Eye (tissue), 1 donor: ENCODE results near the gene ADARB1.
A peak's percentile ranks its signal among the peaks of the same experiment; 100 is the strongest.

ENCODE experiments used
- DNase-seq: peaks from one replicate; pipeline ENCODE4 v3.0.0-alpha.2; 2015

Gene ADARB1

GRCh38 chr21:45236481-45236880 is 162.1 kb downstream of the ADARB1 start:
- DNase-seq, result no peak

- no peak for DNase-seq
Measured at GRCh38 chr21:45237401-45237800, 163.0 kb downstream of the ADARB1 start.

DNA sequence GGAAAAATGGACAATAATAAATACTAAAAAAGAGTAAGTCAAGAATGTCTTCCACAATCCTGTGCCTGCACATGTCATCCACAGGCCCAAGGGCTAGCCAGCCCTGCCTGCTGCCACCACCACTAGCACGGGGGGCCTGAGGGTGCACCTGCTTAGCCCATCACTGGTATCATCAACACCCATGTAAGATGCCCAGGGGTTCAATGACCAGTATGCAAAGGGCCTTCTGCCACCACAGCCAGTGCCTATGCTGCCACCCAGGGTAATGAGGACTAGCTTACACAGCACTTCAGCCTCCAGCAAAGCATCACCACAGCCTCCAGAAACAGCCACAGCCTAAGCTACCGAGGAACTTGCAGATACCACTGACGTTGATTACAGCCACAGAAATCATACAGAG is 167.0 kb downstream of the ADARB1 start:
- DNase-seq, result no peak

- DNase-seq, result no peak
Measured at GRCh38 chr21:45243603-45244002, 169.2 kb downstream of the ADARB1 start.

DNA sequence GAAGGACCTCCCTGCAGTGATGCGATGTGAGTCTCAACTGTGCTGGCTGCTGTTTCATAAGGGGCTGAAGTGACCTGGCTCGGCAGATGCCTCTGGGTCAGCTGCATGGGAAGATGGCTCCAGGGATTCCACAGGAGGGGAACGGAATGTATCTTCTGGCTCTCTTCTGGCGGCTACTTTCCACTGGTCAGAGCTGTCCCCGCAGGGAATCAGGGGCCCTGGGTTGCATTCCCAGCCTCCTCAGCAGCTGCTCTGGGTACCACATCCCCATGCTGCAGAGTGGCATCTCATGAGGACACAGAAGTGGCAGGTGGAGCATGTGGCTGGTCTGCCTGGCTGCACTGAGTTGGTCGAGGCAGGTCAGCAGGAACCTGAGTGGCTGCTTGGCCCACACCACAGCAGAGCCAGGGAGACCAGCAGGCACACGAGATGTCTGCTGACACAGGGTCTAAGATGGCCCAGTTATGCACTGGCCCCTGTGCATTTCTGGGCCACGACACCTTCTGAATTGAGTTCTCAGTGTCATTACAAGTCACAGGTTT is 170.5 kb downstream of the ADARB1 start:
- DNase-seq, result no peak

GRCh38 chr21:45246386-45247320 is 172.3 kb downstream of the ADARB1 start:
- no peak for DNase-seq

- no peak for DNase-seq
Measured at GRCh38 chr21:45248301-45248892, 174.0 kb downstream of the ADARB1 start.

GRCh38 chr21:45248893-45249381 is 174.6 kb downstream of the ADARB1 start:
- peak; percentile 73 for DNase-seq

DNA sequence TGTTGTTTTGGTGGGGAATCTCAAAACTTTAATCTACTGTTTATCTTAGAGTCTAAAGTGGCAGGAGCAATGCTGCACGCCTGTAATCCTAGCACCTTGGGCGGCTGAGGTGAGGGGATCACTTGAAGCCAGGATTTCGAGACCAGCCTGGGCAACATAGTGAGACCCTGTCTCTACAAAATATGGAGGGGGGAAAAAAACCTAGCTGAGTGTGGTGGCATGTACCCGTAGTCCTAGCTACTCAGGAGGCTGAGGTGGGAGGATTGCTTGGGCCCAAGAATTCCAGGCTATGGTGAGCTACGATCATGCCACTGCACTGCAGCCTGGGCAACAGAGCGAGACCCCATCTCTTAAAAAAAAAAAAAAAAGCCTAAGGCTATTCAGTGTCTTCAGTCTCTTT is 175.2 kb downstream of the ADARB1 start:
- DNase-seq, result no peak

GRCh38 chr21:45250272-45250671 is 175.9 kb downstream of the ADARB1 start:
- DNase-seq, result no peak

GRCh38 chr21:45250914-45251634 is 176.7 kb downstream of the ADARB1 start:
- no peak for DNase-seq

DNA sequence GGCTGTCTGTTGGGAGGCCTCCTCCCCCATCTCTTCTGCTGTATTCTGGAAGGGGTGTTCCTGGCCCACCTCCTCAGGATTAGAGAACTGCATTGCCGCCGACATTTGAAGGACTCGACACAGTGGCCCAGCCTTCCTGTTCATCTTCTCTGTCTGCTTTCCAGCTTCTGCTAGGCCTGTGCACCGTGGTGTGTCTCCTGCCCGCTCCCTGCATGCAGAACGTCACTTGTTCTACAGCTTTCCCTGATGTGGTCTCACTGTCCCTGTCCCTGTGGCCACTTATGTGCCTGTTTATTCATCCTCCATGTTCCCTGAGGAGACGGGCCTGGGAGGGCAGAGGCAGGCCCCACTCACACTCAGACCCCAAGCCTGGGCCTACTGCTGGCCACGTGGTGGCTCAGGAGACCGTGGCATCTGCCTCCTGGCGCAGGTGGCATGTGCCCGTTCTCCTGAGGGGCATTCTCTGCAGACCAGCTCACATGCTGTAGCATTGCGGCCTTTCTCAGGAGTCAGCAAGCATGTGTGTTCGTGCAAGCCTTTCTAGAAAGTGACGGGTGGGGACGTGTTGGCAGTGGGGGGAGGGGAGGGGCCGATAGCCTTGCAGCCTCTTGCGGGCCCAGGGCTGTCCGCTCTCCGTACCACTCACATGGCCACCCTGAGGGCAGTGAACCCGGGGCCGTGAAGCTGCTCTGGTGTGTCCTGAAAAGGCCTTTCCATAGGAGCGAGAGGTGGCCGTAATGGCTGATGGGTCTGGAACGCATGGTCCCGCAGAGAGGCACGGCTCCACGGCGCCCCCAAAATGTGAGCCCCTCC is 177.5 kb downstream of the ADARB1 start:
- no peak for DNase-seq

DNA sequence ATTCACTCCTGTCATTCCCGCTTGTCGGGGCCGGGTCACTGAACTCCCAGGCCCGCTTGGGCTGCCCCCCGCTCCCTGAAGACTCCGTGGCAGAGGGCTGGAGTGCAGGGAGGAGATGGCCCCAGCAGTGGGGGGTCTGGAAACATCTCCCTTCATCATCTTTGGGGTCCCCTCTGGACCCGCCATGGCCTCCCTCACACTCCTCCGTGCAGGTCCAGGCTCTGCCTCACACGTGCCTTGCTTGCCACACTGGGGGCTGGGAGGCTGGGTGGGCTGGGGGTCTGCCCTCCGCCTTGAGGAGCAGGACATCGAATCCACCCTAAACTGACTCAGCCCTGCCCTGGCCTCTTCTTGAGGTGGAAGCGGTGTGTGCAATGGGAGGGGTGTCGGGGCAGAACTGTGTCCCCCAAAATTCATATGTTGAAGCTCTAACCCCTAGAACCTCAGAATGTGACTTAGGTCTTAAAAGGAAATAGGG is 178.1 kb downstream of the ADARB1 start:
- DNase-seq, result no peak

DNA sequence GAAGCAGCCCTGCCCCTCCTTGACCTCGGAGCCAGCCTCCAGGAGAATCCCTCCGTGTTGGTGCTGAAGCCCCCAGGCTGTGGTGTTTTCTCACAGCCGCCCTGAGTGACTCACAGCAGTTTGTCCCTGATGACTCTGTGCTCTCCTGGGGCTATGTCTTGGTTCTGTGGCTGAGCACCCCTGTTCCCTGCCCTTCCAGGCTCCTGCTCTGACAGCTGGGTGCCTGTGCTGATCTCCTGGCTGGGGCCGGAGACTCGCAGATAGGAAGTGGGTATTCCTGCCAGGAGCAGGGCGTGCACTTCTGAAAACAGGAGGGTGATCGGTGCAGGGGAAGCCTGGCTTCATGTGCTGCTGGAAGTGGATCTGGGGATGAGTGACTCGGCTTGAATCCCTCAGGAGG is 178.8 kb downstream of the ADARB1 start:
- no peak for DNase-seq

DNA sequence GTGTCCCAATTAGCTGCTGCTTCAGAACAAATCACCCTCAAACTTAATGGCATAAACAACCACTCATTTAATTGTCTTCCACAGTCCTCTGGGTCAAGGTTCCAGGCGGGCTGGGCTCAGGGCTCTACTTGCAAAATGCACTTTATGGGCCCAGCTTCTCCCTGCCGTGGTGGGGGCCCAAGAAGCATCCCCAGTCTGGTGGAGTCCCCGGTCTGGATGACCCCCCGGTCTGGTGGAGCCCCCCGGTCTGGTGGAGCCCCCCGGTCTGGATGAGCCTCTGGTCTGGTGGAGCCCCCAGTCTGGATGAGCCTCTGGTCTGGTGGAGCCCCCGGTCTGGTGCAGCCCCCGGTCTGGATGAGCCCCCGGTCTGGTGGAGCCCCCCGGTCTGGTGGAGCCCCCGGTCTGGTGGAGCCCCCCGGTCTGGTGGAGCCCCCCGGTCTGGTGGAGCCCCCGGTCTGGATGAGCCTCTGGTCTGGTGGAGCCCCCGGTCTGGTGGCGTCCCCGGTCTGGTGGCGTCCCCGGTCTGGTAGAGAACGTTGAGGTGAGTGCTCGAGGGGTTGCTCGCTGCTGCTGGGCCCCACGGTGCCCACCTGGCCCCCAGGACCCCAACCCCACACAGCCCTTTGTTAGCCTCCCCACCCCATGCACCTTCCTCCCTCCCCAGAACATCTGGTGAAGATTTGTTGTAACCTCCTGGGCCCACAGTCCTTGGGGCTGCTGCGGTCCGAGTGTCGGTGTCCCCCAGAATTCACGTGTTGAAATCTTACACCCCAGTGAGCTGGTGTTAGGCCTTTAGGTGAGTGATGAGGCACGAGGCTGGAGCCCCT is 179.5 kb downstream of the ADARB1 start:
- DNase-seq, result no peak

GRCh38 chr21:45254460-45254930 is 180.1 kb downstream of the ADARB1 start:
- no peak for DNase-seq

- DNase-seq, result no peak
Measured at GRCh38 chr21:45255381-45256020, 181.1 kb downstream of the ADARB1 start.

DNA sequence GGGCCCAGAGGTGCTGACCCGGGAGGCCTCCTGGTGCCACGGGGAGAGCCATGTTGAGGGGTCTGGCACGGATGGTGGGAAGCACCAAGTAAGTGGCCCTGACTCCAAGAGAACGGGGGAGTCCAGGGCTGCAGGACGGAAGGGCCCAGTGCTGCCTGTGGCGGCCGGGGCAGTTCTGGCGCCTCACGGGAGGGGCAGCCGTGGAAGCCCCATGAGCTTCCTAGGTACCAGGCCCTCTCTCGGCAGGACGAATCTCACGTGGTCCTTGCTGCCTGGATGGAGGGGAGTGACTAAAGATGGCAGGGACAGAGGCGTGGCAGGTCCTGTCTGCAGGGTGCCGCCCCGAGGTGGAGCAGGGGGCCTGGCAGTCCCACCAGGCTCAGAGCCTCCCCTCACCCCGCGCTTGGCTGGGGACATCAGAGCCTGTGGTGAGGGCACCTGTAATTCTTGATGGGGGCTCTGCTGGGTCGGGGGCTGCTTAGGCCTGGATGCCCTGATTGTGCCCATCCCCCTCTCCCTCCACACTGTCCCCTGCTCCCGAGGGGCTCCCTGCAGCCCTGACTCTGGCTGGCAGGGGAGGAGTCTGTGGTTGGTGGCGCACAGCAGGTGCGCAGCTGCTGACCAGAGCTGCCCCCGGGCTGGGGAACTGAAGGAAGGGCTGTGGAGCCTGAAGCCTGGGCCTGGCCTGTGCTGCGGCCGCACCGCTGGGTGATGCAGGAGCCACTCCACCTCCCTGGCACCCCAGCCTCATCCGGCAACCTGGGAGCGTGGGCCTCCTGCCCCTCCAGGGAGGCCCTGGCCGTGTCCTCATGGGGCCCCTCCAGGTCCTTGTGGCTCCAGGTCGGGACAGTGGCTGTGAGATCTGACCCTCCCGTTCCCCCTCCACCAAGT is 181.9 kb downstream of the ADARB1 start:
- peak; percentile 63 for DNase-seq

- DNase-seq, result peak; percentile 72
Measured at GRCh38 chr21:45256912-45257672, 182.7 kb downstream of the ADARB1 start.
